GM23338 (cell line): ENCODE measurements around the gene ACAT1. TPM values are rescaled to one million over a fixed set of nuclear protein-coding genes. Genes with fewer than 3 reads are reported as not detected.

Source experiments
- ATAC-seq: fragments of 200-7000 bp; cut with Tn5 transposase; 3 replicates; pipeline ENCODE4 v1.9.1; 2020
- DNase-seq: peaks from one replicate; pipeline ENCODE4 v3.0.0-alpha.2; 2015; ENCODE audit warnings: low spot score
- H2AFZ ChIP-seq: fragments of 200-600 bp; sonication (generic); 2 replicates; pipeline ENCODE4 v1.8.0; 2016; ENCODE audit warnings: antibody characterized with exemption, mild to moderate bottlenecking, moderate library complexity
- H3F3A ChIP-seq: fragments of 200-600 bp; sonication (generic); replicated peaks from 2 replicates; pipeline ENCODE4 v1.8.0; 2017; ENCODE audit warnings: antibody characterized with exemption, mixed run types, low read depth
- H3K27ac ChIP-seq: fragments of 200-600 bp; sonication (generic); 2 replicates; pipeline ENCODE4 v1.6.1; 2016; ENCODE audit warnings: low read depth
- H3K27me3 ChIP-seq: fragments of 200-600 bp; sonication (generic); 2 replicates; pipeline ENCODE4 v1.8.0; 2016; ENCODE audit warnings: mild to moderate bottlenecking, mixed run types, moderate library complexity; ENCODE audit not compliant: insufficient read depth
- H3K36me3 ChIP-seq: fragments of 200-600 bp; sonication (generic); 2 replicates; pipeline ENCODE4 v1.8.0; 2016; ENCODE audit warnings: mild to moderate bottlenecking; ENCODE audit not compliant: insufficient read depth
- H3K4me1 ChIP-seq: fragments of 200-600 bp; sonication (generic); 2 replicates; pipeline ENCODE4 v1.8.0; 2016; ENCODE audit warnings: mild to moderate bottlenecking, moderate library complexity; ENCODE audit not compliant: insufficient read depth
- H3K4me2 ChIP-seq: fragments of 200-600 bp; sonication (generic); 2 replicates; pipeline ENCODE4 v1.7.1; 2017; ENCODE audit warnings: mixed run types
- H3K4me3 ChIP-seq: fragments of 200-600 bp; sonication (generic); 2 replicates; pipeline ENCODE4 v1.6.1; 2016; ENCODE audit warnings: mixed run types
- H3K79me2 ChIP-seq: fragments of 200-600 bp; sonication (generic); replicated peaks from 2 replicates; pipeline ENCODE4 v1.8.0; 2017; ENCODE audit warnings: mild to moderate bottlenecking; ENCODE audit not compliant: insufficient read depth
- H3K9me2 ChIP-seq: fragments of 200-600 bp; sonication (generic); 2 replicates; pipeline ENCODE4 v1.8.0; 2017; ENCODE audit not compliant: insufficient read depth
- H4K20me1 ChIP-seq: fragments of 200-600 bp; sonication (generic); replicated peaks from 2 replicates; pipeline ENCODE4 v1.8.0; 2017; ENCODE audit warnings: mild to moderate bottlenecking; ENCODE audit not compliant: insufficient read depth
- H3K27ac Mint-ChIP-seq: 2 replicates; pipeline ENCODE4 v1.8.0; 2020; ENCODE audit warnings: inconsistent platforms, mild to moderate bottlenecking, moderate library complexity, mixed read lengths
- H3K27me3 Mint-ChIP-seq: 3 replicates; pipeline ENCODE4 v1.8.0; 2022; ENCODE audit warnings: low read depth, mild to moderate bottlenecking, moderate library complexity, mixed read lengths, inconsistent platforms; ENCODE audit not compliant: insufficient read depth, poor library complexity
- H3K36me3 Mint-ChIP-seq: 3 replicates; pipeline ENCODE4 v1.8.0; 2021; ENCODE audit warnings: low read depth, mild to moderate bottlenecking, inconsistent platforms, moderate library complexity, mixed read lengths
- H3K4me1 Mint-ChIP-seq: 3 replicates; pipeline ENCODE4 v1.8.0; 2020; ENCODE audit warnings: mild to moderate bottlenecking, inconsistent platforms, mixed read lengths
- H3K4me3 Mint-ChIP-seq: 3 replicates; pipeline ENCODE4 v1.8.0; 2021; ENCODE audit warnings: moderate library complexity, mild to moderate bottlenecking, inconsistent platforms, mixed read lengths
- H3K9me3 Mint-ChIP-seq: 3 replicates; pipeline ENCODE4 v1.8.0; 2020; ENCODE audit warnings: moderate library complexity, mild to moderate bottlenecking, inconsistent platforms, mixed read lengths
- CREB1 ChIP-seq: fragments of 250-450 bp; sonication (Bioruptor Pico); IDR thresholded peaks from 2 replicates; pipeline ENCODE4 v1.5.0; 2020; ENCODE audit warnings: low read depth, mild to moderate bottlenecking, moderate library complexity
- CTCF ChIP-seq, 2 experiments: fragments of 200-600 bp in 1 of 2; sonication (generic) in 1 of 2; conservative IDR thresholded peaks; 2 replicates each; pipeline versions ENCODE4 v1.5.1 to v1.6.1; 2016 to 2017; ENCODE audit warnings: antibody characterized with exemption in 2 of 2, low read depth in 2 of 2, mild to moderate bottlenecking in 2 of 2, moderate library complexity in 1 of 2
- ETS1 ChIP-seq: IDR thresholded peaks from 2 replicates; pipeline ENCODE4 v1.6.1; 2016; ENCODE audit warnings: antibody characterized with exemption
- EZH2 ChIP-seq: fragments of 200-600 bp; sonication (generic); IDR thresholded peaks from one replicate; pipeline ENCODE4 v1.8.0; 2017; ENCODE audit warnings: antibody characterized with exemption, mild to moderate bottlenecking, low read depth; ENCODE audit not compliant: unreplicated experiment
- EZH2phosphoT487 ChIP-seq: fragments of 200-600 bp; sonication (generic); IDR thresholded peaks from one replicate; pipeline ENCODE4 v1.8.1; 2018; ENCODE audit warnings: antibody characterized with exemption; ENCODE audit not compliant: unreplicated experiment
- JUNB ChIP-seq: IDR thresholded peaks from one replicate; pipeline ENCODE4 v1.6.1; 2016; ENCODE audit warnings: antibody characterized with exemption; ENCODE audit not compliant: unreplicated experiment
- NANOG ChIP-seq: IDR thresholded peaks from 2 replicates; pipeline ENCODE4 v1.6.1; 2016; ENCODE audit warnings: antibody characterized with exemption, borderline replicate concordance
- POLR2AphosphoS5 ChIP-seq: IDR thresholded peaks from 2 replicates; pipeline ENCODE4 v1.6.1; 2016; ENCODE audit warnings: antibody characterized with exemption, low read depth
- REST ChIP-seq: IDR thresholded peaks from one replicate; pipeline ENCODE4 v1.6.1; 2018; ENCODE audit warnings: antibody characterized with exemption; ENCODE audit not compliant: unreplicated experiment
- STAT1 ChIP-seq: IDR thresholded peaks from one replicate; pipeline ENCODE4 v1.6.1; 2016; ENCODE audit warnings: antibody characterized with exemption; ENCODE audit not compliant: unreplicated experiment
- ZNF114 ChIP-seq: fragments of 250-450 bp; sonication (Bioruptor Pico); IDR thresholded peaks from 2 replicates; pipeline ENCODE4 v1.5.0; 2020; ENCODE audit warnings: mild to moderate bottlenecking, moderate library complexity
- ZNF331 ChIP-seq: fragments of 250-450 bp; sonication (Bioruptor Pico); IDR thresholded peaks from 2 replicates; pipeline ENCODE4 v1.5.0; 2020; ENCODE audit warnings: low read depth, mild to moderate bottlenecking, moderate library complexity
- ZNF462 ChIP-seq: fragments of 250-450 bp; sonication (Bioruptor Pico); IDR thresholded peaks from 2 replicates; pipeline ENCODE4 v1.5.0; 2020; ENCODE audit warnings: mild to moderate bottlenecking, moderate library complexity
- polyA plus RNA-seq: library from polyadenylated mRNA; unstranded; fragments of >200 nt; fragmentation: Nextera tagmentation; extraction: Ambion mirVana; gene quantifications from 2 replicates; pipeline ENCODE4 v1.2.1, GENCODE V29; 2016
- total RNA-seq: library from RNA; depleted of rRNA; stranded (reverse); fragments of >200 nt; shearing (Covaris generic); gene quantifications from 2 replicates; pipeline ENCODE4 v1.2.3, GENCODE V29; 2014

Gene ACAT1
- total and polyA plus RNA-seq, 2 experiments from 2014 or later, result 43.9 to 53.6 TPM

- no peak overlapping the region for H3K27ac Mint-ChIP-seq
Observed at GRCh38 chr11:108084811-108085210, 36.6 kb upstream of the ACAT1 start.

More at GRCh38 chr11:108084811-108085210, 36.6 kb upstream of the ACAT1 start:
- Histone ChIP-seq H2AFZ (no peak overlapping the region), H3F3A (no peaks in the 10 kb centered on the region), H3K4me1 (no peaks in the 10 kb centered on the region), H3K36me3 (no peaks in the 10 kb centered on the region), H3K27ac (no peak overlapping the region), H3K9me2 (no peaks in the 10 kb centered on the region), H3K4me2 (no peak overlapping the region), H3K79me2 (no peaks in the 10 kb centered on the region), H3K27me3 (no peaks in the 10 kb centered on the region), H3K4me3 (no peak overlapping the region), H4K20me1 (peaks cover 2% of the 10 kb centered on the region; the same call in 1 of the 2 replicates)
- DNase-seq (no peak), ATAC-seq (no peak)
- Mint-ChIP-seq H3K27me3 (no peaks in the 10 kb centered on the region), H3K4me3 (no peak overlapping the region), H3K4me1 (no peaks in the 10 kb centered on the region), H3K36me3 (peaks cover 28% of the 10 kb centered on the region; the same call in 2 of the 3 replicates), H3K9me3 (no peaks in the 10 kb centered on the region)
- TF ChIP-seq ZNF462 (CRISPR knock-in tag) (no peak), EZH2phosphoT487 (no peak), ETS1 (no peak), CREB1 (CRISPR knock-in tag) (no peak), CTCF (conservative IDR thresholded peaks at IDR 0.05; ENCODE audit: low read depth in 2 of 2) (no peak), REST (no peak), ZNF331 (no peak), JUNB (no peak), NANOG (no peak), STAT1 (no peak), EZH2 (no peak), ZNF114 (CRISPR knock-in tag) (no peak), POLR2AphosphoS5 (no peak)
